Umbilical cord (tissue), 2 donors: ENCODE data around the gene BAIAP2L2. TPM values are rescaled to one million over a fixed set of nuclear protein-coding genes. Genes with fewer than 3 reads are reported as not detected.
"Not testable (repeated sequence)": the region's sequence is repeated elsewhere in the genome, so short reads cannot be mapped to it uniquely, and the experiment has no call there.

ENCODE experiments used
- DNase-seq: peaks from one replicate; pipeline ENCODE4 v3.0.0-alpha.2; 2015; ENCODE audit warnings: low spot score
- total RNA-seq: library from RNA; depleted of rRNA; stranded (reverse); fragments of >200 nt; gene quantifications from one replicate; pipeline ENCODE4 v1.2.3, GENCODE V29; 2014; ENCODE audit warnings: low replicate concordance; ENCODE audit not compliant: insufficient read depth

BAIAP2L2 gene
- total RNA-seq, 1 donor from 2014 or later = not detected

GRCh38 chr22:38038890-38039812, 71.3 kb downstream of the BAIAP2L2 start:
- DNase-seq = no peak

- no peak for DNase-seq
These were observed 72.1 kb downstream of the BAIAP2L2 start for GRCh38 chr22:38038426-38038825.

GRCh38 chr22:38037367-38038150, 72.9 kb downstream of the BAIAP2L2 start:
- not testable (repeated sequence) for DNase-seq

- no peak for DNase-seq
These were observed 74.0 kb downstream of the BAIAP2L2 start for GRCh38 chr22:38036392-38037062.

- DNase-seq = no peak
These were observed 75.0 kb downstream of the BAIAP2L2 start for GRCh38 chr22:38035530-38035885.

Other genes with a start within 250 kb of the BAIAP2L2 start
- gene MICALL1, start 204.4 kb downstream of the BAIAP2L2 start, total RNA-seq = 85.0 TPM
- not detected for gene C22orf23, start 157.1 kb downstream of the BAIAP2L2 start, total RNA-seq
- gene POLR2F, start 157.0 kb downstream of the BAIAP2L2 start, total RNA-seq = 31.1 TPM
- 1.7 TPM for gene SOX10, start 126.1 kb downstream of the BAIAP2L2 start, total RNA-seq
- 5.5 TPM for gene PICK1, start 53.3 kb downstream of the BAIAP2L2 start, total RNA-seq
- gene SLC16A8, start 26.5 kb downstream of the BAIAP2L2 start, total RNA-seq = not detected
- 22.1 TPM for gene PLA2G6, start 71.1 kb upstream of the BAIAP2L2 start, total RNA-seq
- gene MAFF, start 91.3 kb upstream of the BAIAP2L2 start, total RNA-seq = 31.3 TPM
- 42.1 TPM for gene TMEM184B, start 162.3 kb upstream of the BAIAP2L2 start, total RNA-seq
- gene CSNK1E, start 206.7 kb upstream of the BAIAP2L2 start, total RNA-seq = 63.1 TPM